ELR (cell line): ENCODE measurements around the gene SCYL1.
A peak's percentile ranks its signal among the peaks of the same experiment; 100 is the strongest.
"Not testable (repeated sequence)": the region's sequence is repeated elsewhere in the genome, so short reads cannot be mapped to it uniquely, and the experiment has no call there.

ENCODE experiments used
- DNase-seq: peaks from one replicate; pipeline ENCODE4 v3.0.0-alpha.2; 2015; ENCODE audit warnings: low read depth

Gene SCYL1

GRCh38 chr11:65505466-65506289 lies 19.2 kb upstream of the SCYL1 start:
- DNase-seq = peak; percentile 44

DNA sequence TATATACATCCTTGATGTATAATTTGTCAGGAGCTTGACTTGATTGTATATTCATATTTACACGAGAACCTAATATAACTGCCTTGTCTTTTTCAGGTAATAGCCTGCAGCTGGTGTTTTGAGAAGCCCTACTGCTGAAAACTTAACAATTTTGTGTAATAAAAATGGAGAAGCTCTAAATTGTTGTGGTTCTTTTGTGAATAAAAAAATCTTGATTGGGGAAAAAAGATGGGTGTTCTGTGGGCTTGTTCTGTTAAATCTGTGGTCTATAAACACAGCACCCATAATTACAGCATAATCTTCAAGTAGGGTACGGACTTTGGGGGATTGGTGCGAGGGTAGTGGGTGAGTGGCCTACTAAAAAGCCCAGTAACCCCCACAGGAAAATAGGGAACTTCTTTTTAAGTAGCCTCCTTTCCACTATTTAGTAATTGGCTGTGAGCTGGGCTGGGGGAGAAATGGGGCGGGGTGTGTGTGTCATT lies 18.6 kb upstream of the SCYL1 start:
- no peak for DNase-seq

GRCh38 chr11:65506772-65507505 lies 17.9 kb upstream of the SCYL1 start:
- peak; percentile 75 for DNase-seq

DNA sequence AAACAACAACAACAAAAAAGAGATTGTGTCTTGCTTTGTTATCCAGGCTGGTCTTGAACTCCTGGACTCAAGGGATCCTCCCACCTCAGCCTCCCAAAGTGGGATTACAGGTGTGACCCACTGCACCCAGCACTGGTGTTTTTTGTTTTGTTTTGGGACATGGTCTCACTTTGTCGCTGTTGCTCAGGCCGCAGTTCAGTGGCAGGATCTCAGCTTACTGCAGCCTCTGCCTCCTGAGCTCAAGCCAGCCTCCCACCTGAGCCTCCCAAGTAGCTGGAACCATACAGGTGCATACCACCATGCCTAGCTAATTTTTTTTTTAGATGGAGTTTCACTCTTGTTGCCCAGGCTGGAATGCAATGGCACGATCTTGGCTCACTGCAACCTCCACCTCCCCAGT lies 12.6 kb upstream of the SCYL1 start:
- DNase-seq = not testable (repeated sequence)

DNA sequence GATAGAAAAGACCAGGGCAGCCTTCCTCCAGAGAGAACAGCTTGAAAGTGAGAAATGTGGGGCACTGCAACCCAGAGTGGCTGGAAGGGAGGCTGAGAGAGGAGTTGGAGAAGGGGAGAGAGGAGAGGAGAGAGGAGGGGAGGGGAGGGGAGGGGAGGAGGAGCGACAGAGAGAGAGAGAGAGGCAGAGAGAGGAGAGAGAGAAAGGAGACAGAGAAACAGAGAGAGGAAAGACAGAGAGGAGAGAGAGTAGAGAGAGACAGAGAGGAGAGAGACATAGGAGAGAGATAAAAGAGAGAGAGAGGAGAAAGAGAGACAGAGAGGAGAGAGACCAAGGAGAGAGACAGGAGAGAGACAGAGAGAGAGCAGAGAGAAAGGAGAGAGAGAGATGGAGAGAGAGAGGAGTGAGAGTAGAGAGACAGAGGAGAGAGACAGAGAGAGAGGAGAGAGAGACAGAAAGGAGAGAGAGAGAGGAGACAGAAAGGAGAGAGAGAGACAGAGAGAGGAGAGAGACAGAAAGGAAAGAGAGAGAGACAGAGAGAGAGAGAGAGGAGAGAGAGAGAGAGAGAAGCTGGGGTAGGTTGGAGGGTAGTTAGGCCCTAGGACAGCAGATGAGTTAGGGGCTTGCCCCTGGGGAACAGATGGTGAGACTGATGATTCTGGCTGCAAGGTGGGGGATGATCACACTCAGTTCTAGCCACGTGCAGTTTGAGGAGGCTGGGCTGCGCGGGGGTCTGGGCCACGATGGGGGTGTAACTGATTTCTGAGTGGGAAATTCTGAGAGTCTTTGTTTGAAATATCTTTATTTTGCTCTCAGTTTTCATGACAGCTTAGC lies 8.5 kb upstream of the SCYL1 start:
- no peak for DNase-seq

GRCh38 chr11:65518941-65519549 lies 5.8 kb upstream of the SCYL1 start:
- not testable (repeated sequence) for DNase-seq

DNA sequence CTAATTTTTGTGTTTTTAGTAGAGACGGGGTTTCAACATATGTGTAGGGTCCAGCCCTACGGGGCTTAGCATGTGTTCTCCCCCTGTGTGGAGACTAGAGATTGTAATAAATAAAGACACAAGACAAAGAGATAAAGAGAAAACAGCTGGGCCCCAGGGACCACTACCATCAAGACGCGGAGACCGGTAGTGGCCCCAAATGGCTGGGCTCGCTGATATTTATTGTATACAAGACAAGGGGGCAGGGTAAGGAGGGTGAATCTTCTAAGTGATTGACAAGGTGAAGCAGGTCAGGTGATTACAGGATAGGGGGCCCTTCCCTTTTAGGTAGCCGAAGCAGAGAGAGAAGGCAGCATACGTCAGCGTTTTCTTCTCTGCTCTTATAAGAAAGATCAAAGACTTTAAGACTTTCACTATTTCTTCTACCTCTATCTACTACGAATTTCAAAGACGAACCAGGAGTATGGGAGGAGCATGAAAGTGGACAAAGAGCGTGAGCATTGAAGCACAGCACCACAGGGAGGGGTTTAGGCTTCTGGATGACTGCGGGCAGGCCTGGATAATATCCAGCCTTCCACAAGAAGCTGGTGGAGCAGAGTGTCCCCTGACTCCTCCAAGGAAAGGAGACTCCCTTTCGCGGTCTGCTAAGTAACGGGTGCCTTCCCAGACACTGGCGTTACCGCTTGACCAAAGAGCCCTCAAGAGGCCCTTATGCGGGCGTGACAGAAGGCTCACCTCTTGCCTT lies 2.9 kb upstream of the SCYL1 start:
- DNase-seq = not testable (repeated sequence)

GRCh38 chr11:65522718-65523630 lies 1.9 kb upstream of the SCYL1 start:
- DNase-seq = not testable (repeated sequence)

DNA sequence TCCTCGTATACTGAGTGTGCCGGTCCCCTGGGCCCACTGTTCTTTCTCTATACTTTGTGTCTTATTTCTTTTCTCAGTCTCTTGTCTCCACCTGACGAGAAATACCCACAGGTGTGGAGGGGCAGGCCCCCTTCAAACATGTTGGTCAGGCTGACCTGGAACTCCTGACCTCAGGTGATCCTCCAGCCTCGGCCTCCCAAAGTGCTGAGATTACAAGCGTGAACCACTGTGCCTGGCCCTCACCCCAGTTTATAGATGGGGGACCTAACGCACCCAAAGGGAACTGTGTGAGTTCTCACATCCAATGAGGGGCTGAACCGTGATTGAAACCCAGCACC lies 1.3 kb upstream of the SCYL1 start:
- not testable (repeated sequence) for DNase-seq

- DNase-seq = no peak
Observed at GRCh38 chr11:65524014-65524740, 706 bp upstream of the SCYL1 start.

DNA sequence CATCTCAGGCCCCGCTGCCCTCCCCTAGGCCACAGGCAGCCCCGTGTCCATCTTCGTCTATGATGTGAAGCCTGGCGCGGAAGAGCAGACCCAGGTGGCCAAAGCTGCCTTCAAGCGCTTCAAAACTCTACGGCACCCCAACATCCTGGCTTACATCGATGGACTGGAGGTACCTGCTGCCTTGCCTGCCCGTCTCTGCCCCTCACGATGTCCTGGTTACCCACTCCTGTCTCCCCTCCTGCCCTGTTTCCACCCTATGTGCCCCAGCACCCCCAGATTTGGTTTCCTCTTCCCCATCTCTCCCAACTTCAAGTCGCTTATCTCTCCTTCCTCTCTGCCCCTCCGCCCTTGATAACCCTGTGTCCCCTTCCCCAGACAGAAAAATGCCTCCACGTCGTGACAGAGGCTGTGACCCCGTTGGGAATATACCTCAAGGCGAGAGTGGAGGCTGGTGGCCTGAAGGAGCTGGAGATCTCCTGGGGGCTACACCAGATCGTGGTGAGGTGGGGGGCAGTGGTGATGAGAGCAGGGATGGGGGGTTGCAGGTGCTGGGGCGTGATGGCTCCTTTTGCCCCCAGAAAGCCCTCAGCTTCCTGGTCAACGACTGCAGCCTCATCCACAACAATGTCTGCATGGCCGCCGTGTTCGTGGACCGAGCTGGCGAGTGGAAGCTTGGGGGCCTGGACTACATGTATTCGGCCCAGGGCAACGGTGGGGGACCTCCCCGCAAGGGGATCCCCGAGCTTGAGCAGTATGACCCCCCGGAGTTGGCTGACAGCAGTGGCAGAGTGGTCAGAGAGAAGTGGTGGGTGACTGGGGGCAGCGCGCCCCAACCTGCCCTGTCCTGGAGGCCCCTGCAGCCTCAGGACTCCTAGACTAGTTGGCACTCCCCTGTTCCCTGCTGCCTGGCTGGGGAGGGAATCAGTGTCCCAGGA lies 930 bp downstream of the SCYL1 start:
- DNase-seq = no peak

DNA sequence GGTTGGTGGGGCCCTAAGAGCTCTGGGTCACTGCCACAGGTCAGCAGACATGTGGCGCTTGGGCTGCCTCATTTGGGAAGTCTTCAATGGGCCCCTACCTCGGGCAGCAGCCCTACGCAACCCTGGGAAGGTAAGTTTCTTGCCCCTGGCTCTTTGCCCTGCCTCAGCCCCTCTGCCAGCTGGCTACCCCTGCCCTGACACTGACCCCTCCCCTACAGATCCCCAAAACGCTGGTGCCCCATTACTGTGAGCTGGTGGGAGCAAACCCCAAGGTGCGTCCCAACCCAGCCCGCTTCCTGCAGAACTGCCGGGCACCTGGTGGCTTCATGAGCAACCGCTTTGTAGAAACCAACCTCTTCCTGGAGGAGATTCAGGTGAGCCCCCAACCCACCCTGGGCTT lies 1.9 kb downstream of the SCYL1 start:
- no peak for DNase-seq

- DNase-seq = no peak
Observed at GRCh38 chr11:65528819-65529350, 4.0 kb downstream of the SCYL1 start.

DNA sequence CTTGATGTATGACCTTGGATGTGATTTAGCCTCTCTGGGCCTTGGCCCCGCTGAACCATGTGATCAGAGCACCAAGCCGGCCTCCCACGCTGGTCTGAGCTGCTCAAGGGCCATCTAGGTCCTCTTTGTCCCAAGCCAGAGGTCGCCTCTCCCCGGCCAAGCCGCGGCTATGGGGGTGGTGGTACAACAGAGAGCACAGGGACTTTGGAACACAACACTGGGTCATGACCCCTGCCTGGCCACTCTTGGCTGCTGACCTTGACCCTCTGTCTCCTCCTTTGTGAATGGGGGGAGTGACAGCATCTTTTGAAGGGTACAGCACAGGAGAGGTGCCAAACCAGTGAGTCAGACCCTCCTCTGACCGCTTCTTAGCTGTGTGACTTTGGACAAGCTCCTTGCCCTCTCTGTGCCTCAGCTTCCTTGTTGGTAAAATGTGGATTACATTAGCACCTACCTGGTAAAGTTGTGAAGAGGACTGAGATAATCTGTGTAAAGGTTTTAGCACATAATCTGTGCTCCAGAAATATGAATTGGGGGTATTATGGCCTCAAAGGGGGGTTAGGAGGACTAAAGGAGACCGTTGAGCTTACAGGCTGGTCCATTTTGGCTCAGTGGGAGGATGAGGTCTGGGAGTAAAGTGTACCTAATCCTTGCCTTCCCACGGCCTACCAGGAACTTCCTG lies 4.7 kb downstream of the SCYL1 start:
- DNase-seq = no peak

GRCh38 chr11:65530157-65530496 lies 5.2 kb downstream of the SCYL1 start:
- peak; percentile 38 for DNase-seq

GRCh38 chr11:65532388-65533064 lies 7.6 kb downstream of the SCYL1 start:
- DNase-seq = no peak

DNA sequence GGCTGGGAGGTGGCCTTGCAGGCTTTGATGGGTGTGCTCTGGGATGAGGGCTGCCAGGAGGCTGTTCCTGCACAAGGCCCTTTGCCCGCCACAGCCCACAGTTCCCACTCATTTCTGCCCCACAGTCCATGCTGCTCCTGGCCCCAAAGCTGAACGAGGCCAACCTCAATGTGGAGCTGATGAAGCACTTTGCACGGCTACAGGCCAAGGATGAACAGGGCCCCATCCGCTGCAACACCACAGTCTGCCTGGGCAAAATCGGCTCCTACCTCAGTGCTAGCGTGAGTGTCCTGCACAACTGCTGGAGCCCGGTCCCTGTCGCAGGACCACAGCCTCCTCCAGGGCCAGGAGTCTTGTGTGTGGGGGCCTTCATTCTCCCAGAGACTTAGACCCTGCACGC lies 10.2 kb downstream of the SCYL1 start:
- no peak for DNase-seq
